Gastrocnemius medialis (tissue), 4 donors: Measurements from ENCODE around the gene SLC9B2. TPM values are rescaled to one million over a fixed set of nuclear protein-coding genes. Genes with fewer than 3 reads are reported as not detected.
"Not testable (repeated sequence)": the region's sequence is repeated elsewhere in the genome, so short reads cannot be mapped to it uniquely, and the experiment has no call there.

ENCODE experiments used
- ATAC-seq, 2 donors: fragments of 150-250 bp; one replicate each; pipeline ENCODE4 v1.9.1; 2016
- DNase-seq, 2 donors: peaks; one replicate each; pipeline ENCODE4 v3.0.0-alpha.2; 2019
- H3K27ac ChIP-seq, 4 donors: fragments of 200-600 bp; sonication (generic); 1 replicate in 1 of 4; 2 replicates in 3 of 4; pipeline ENCODE4 v1.5.1; 2016 to 2018; ENCODE audit warnings: mild to moderate bottlenecking in 2 of 4, moderate library complexity in 1 of 4
- H3K27me3 ChIP-seq, 3 donors: fragments of 200-600 bp; sonication (generic) in 2 of 3; 1 replicate in 1 of 3; 2 replicates in 2 of 3; pipeline versions ENCODE4 v1.5.1 to v1.6.0; 2016 to 2019; ENCODE audit warnings: mild to moderate bottlenecking in 1 of 3, moderate library complexity in 1 of 3
- H3K36me3 ChIP-seq, 2 donors: fragments of 200-600 bp; sonication (generic) in 1 of 2; one replicate each; pipeline ENCODE4 v1.5.1; 2017 to 2018
- H3K4me1 ChIP-seq, 2 donors: fragments of 200-600 bp; sonication (generic) in 1 of 2; one replicate each; pipeline ENCODE4 v1.5.1; 2016 to 2017; ENCODE audit warnings: mild to moderate bottlenecking in 2 of 2
- H3K4me3 ChIP-seq, 4 donors: fragments of 200-600 bp; sonication (generic) in 3 of 4; 1 replicate in 1 of 4; 2 replicates in 3 of 4; pipeline ENCODE4 v1.5.1; 2016 to 2019; ENCODE audit warnings: mild to moderate bottlenecking in 2 of 4
- H3K9me3 ChIP-seq, 3 donors: fragments of 200-600 bp; sonication (generic) in 2 of 3; 1 replicate in 1 of 3; 2 replicates in 2 of 3; pipeline ENCODE4 v1.5.1; 2016 to 2019
- POLR2A ChIP-seq, 2 donors: fragments of 450-650 bp; IDR thresholded peaks; one replicate each; pipeline ENCODE4 v1.6.1; 2017; ENCODE audit warnings: antibody characterized with exemption in 2 of 2, mild to moderate bottlenecking in 2 of 2, moderate library complexity in 2 of 2
- in situ Hi-C, 4 donors: fragments of 200-750 bp; cut with MboI; loops; one replicate each; pipeline versions ENCODE4 v1.15.0 to v1.8.0; 2017; ENCODE audit warnings: low sequenced_read_pairs in 4 of 4
- intact Hi-C: fragments of 100-400 bp; cut with DNase I; formaldehyde crosslinking; loops from one replicate; pipeline ENCODE4 v1.15.1; 2023; ENCODE audit warnings: low total_unique reads
- total RNA-seq, 4 donors: library from RNA; depleted of rRNA; stranded (reverse); fragments of >200 nt; gene quantifications; one replicate each; pipeline versions ENCODE4 v1.1.0 to v1.2.3, GENCODE V29; 2016
- TF ChIP-seq, protein P1 (sequence below), 5 experiments: fragments of 450-650 bp in 3 of 5; fragments of 200-600 bp in 2 of 5; sonication (generic) in 2 of 5; IDR thresholded peaks in 4 of 5; conservative IDR thresholded peaks in 1 of 5; 1 replicate in 4 of 5; 2 replicates in 1 of 5; pipeline ENCODE4 v1.5.1; 2016 to 2019; ENCODE audit warnings: antibody characterized with exemption in 5 of 5, mild to moderate bottlenecking in 3 of 5, moderate library complexity in 3 of 5

SLC9B2 gene
- total RNA-seq, 4 donors from 2014 or later = 2.0 to 6.1 (median 2.3) TPM

DNA sequence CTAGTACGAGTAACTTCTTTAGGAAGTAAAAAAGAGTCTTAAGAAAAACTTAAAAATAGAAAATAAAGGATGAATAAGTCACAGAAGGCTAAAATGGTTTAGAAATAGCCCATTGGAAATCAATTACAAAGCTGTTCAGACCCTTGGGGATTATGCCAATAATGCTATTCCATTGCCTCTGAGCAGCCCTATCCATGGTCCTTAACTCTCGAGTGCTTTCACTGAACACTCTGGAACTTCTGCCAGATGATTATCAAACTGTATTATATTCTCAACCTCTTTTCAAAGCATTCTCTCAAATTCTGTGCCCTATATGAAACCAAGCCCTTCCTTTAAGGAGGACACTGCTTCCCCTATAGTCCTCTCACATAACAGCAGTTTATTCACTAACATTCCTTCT is 74.0 kb downstream of the SLC9B2 start:
- Histone ChIP-seq H3K27me3 (no peaks in the 10 kb centered on the region), H3K36me3 (no peaks in the 10 kb centered on the region), H3K4me3 (no peak overlapping the region), H3K27ac (no peak overlapping the region), H3K4me1 (no peaks in the 10 kb centered on the region), H3K9me3 (no peaks in the 10 kb centered on the region)
- no peak for TF ChIP-seq POLR2A (IDR thresholded peaks at IDR 0.05)
- TF ChIP-seq, protein P1, sequence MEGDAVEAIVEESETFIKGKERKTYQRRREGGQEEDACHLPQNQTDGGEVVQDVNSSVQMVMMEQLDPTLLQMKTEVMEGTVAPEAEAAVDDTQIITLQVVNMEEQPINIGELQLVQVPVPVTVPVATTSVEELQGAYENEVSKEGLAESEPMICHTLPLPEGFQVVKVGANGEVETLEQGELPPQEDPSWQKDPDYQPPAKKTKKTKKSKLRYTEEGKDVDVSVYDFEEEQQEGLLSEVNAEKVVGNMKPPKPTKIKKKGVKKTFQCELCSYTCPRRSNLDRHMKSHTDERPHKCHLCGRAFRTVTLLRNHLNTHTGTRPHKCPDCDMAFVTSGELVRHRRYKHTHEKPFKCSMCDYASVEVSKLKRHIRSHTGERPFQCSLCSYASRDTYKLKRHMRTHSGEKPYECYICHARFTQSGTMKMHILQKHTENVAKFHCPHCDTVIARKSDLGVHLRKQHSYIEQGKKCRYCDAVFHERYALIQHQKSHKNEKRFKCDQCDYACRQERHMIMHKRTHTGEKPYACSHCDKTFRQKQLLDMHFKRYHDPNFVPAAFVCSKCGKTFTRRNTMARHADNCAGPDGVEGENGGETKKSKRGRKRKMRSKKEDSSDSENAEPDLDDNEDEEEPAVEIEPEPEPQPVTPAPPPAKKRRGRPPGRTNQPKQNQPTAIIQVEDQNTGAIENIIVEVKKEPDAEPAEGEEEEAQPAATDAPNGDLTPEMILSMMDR (IDR thresholded peaks at IDR 0.05 in 4 of 5, conservative IDR thresholded peaks at IDR 0.05 in 1 of 5) = no peak
- intact Hi-C loops = no loop called here
- in situ Hi-C loops = loop anchor here in 2 of 4 donors (10.0 to 25.0 kb wide), 2 partner anchors 548 to 565 kb away; no protein-coding TSS in a partner anchor
- ATAC-seq (no peak), DNase-seq (no peak)

DNA sequence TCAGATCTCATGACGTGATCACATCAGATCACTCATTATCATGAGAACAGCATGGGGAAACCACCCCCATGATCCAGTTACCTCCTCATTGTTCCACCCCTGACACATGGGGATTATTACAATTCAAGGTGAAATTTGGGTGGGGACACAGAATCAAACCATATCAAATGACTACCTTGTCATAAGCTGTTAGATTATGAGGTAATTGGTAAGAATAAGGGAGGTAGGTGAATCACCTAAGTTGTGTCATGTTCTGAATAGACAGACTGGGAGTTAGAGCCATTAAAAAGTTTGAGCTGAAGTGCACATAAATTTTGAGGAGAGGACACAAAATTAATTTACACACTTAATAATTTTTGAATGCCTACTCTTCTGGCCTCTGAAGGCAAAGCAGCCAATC is 81.8 kb downstream of the SLC9B2 start:
- no peak overlapping the region for H3K27ac ChIP-seq
- in situ Hi-C loops = no loop called here
- no peak overlapping the region for H3K4me3 ChIP-seq
- DNase-seq (no peak), ATAC-seq (no peak)
- H3K4me1 ChIP-seq = no peaks in the 10 kb centered on the region
- no peaks in the 10 kb centered on the region for H3K27me3 ChIP-seq
- no peaks in the 10 kb centered on the region for H3K36me3 ChIP-seq
- TF ChIP-seq, protein P1 (IDR thresholded peaks at IDR 0.05 in 4 of 5, conservative IDR thresholded peaks at IDR 0.05 in 1 of 5) = no peak
- no peak for TF ChIP-seq POLR2A (IDR thresholded peaks at IDR 0.05)
- intact Hi-C loops = no loop called here
- H3K9me3 ChIP-seq = no peaks in the 10 kb centered on the region

DNA sequence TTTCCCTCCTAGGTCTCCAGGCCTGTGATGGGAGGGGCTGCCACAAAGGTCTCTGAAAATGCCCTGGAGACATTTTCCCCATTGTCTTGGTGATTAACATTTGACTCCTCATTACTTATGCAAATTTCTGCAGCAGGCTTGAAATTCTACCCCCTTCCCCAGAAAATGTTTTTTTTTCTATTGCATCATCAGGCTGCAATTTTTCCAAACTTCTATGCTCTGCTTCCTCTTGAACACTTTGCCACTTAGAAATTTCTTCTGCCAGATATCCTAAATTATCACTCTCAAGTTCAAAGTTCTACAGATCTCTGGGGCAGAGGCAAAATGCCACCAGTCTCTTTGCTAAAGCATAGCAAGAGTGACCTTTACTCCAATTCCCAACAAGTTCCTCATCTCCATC is 82.6 kb downstream of the SLC9B2 start:
- H3K27me3 ChIP-seq, DNase-seq, intact Hi-C loops, H3K4me1 ChIP-seq, H3K36me3 ChIP-seq, H3K4me3 ChIP-seq, H3K9me3 ChIP-seq, H3K27ac ChIP-seq, ATAC-seq, in situ Hi-C loops: not testable (repeated sequence)

DNA sequence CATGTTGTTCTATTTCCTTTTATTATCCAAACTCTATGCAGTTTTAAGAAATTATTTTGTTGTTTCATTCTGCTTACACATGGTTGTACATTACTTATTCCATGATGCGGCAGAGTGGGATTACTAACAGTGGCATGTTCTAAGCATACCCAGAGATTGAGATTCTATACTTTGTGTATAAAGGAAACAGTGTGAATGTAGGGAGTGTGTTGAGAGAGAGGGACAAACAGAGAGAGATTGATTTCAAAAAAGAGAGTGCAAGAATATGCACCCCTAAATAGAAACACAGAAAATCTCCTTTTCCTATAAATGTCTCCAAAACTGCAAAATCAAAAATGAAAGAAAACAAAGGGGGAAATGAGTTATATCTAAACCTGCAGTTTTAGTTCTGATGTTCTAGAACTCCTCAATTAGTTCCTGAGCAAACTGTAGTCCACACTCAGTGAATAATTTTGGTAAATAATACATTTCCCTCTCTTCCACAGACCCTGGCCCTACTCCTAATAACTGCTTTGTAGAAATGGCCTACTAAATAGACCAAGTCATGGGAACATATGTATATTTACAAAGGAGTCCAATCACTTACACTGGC is 88.0 kb downstream of the SLC9B2 start:
- H3K27ac ChIP-seq = no peak overlapping the region
- no peak for TF ChIP-seq POLR2A (IDR thresholded peaks at IDR 0.05)
- H3K9me3 ChIP-seq = no peaks in the 10 kb centered on the region
- DNase-seq (no peak), ATAC-seq (no peak)
- in situ Hi-C loops (no loop called here), intact Hi-C loops (no loop called here)
- H3K36me3 ChIP-seq = no peaks in the 10 kb centered on the region
- no peaks in the 10 kb centered on the region for H3K4me1 ChIP-seq
- no peaks in the 10 kb centered on the region for H3K27me3 ChIP-seq
- no peak overlapping the region for H3K4me3 ChIP-seq

DNA sequence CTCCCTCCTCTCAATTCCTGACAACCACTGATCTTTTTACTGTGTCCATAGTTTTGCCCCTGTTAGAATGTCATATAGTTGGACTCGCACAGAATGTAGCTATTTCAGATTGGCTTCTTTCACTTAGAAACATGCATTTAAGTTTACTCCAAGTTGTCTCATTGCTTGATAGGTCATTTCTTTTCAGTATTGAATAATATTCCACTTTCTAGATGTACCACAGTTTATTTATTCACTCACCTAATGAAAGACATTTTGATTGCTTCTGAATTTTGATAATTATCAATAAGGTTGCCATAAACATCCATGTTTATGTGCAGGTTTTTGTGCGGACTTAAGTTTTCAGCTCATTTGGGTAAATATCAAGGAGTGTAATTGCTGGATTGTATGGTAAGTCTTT is 95.6 kb downstream of the SLC9B2 start:
- Histone ChIP-seq H3K27me3 (no peaks in the 10 kb centered on the region), H3K9me3 (no peaks in the 10 kb centered on the region), H3K4me3 (no peak overlapping the region), H3K27ac (no peak overlapping the region), H3K36me3 (no peaks in the 10 kb centered on the region), H3K4me1 (no peaks in the 10 kb centered on the region)
- TF ChIP-seq, protein P1 (IDR thresholded peaks at IDR 0.05 in 4 of 5, conservative IDR thresholded peaks at IDR 0.05 in 1 of 5) = no peak
- no peak for TF ChIP-seq POLR2A (IDR thresholded peaks at IDR 0.05)
- ATAC-seq (no peak), DNase-seq (no peak)
- in situ Hi-C loops (no loop called here), intact Hi-C loops (no loop called here)

Other genes starting within 250 kb of the SLC9B2 start
- gene UBE2D3, start 249.2 kb downstream of the SLC9B2 start, total RNA-seq = 100 to 1,000 TPM; 350 to 562 (median 392) TPM
- 1 to 10 TPM; 3.8 to 8.9 (median 5.3) TPM for gene CISD2, start 207.8 kb downstream of the SLC9B2 start, total RNA-seq
- gene SLC9B1, start 57.1 kb downstream of the SLC9B2 start, total RNA-seq = not detected
- gene BDH2, start 23.1 kb upstream of the SLC9B2 start, total RNA-seq = 10 to 100 TPM; 11.6 to 40.3 (median 18.5) TPM
- gene CENPE, start 121.6 kb upstream of the SLC9B2 start, total RNA-seq = under 1 TPM; 0.15 to 0.63 (median 0.18) TPM